KBM-7 (cell line): ENCODE data around the gene ATP9A.
A peak's percentile ranks its signal among the peaks of the same experiment; 100 is the strongest.
"Not testable (repeated sequence)": the region's sequence is repeated elsewhere in the genome, so short reads cannot be mapped to it uniquely, and the experiment has no call there.

Experiments used
- DNase-seq: peaks from one replicate; pipeline ENCODE4 v3.0.0-alpha.2; 2015
- in situ Hi-C: fragments of 300-500 bp; cut with MboI; formaldehyde crosslinking; loops from 2 replicates; pipeline ENCODE4 v1.14.3; 2020; ENCODE audit warnings: low sequenced_read_pairs, low pct_unique_long_range_greater_than_20kb, mixed read lengths

ATP9A gene

DNA sequence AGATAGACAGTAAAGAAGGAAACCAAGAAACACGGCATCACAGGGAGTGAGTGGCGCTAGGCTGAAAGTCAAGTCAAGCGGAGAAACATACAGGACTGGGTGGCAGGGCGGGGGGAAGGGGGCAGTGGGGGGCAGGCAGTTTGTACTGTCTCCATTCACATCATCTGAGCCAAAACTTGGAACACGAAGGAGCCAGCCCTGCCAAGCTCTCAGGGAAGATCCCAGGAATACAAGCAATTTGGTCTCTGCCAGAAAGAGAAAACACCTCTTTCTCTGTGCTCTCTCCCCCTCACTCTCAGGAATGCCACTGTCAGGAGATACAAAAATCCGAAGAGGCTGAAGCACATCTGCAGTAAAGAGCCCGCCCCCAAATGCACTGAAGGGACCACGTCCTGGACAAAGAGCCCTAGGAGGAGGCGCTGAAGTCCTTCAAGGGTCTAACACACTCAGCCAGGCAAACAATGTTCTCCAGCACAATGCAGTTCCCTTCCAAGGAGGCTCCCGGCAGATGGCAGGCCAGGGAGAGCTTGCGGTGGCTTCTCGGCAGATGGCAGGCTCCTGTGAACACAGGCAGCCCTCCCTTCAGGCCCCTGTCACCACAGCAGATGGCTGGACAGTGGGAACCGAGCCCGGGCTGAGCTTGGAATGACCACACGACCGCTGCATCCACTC is 90.0 kb downstream of the ATP9A start:
- in situ Hi-C loops, result no loop called here
- no peak for DNase-seq

GRCh38 chr20:51668947-51669346 is 99.2 kb downstream of the ATP9A start:
- DNase-seq, result no peak
- in situ Hi-C loops, result no loop called here

- DNase-seq, result no peak
- in situ Hi-C loops, result no loop called here
Measured at GRCh38 chr20:51668515-51668914, 99.7 kb downstream of the ATP9A start.

- no peak for DNase-seq
- in situ Hi-C loops, result no loop called here
Measured at GRCh38 chr20:51667491-51667890, 100.7 kb downstream of the ATP9A start.

DNA sequence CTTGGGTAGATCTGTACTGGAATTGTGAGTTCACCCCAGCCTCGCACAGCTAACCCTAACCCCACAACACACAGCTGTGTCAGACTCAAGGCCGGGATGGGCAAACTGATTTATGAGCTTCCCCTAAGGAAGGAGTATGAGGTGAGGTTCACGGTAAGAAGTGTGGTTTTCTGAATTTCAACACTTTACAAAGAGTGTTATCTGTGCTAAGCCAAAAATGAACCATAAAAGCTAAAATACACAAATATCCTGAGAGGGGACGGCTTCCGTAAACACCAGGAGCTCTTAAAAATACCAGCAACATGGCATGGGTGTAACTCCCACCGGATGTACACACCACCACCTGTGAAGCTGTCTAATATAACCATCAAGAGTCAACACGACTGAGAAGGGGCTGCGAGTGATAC is 101.2 kb downstream of the ATP9A start:
- no peak for DNase-seq
- in situ Hi-C loops, result no loop called here

- no peak for DNase-seq
- in situ Hi-C loops, result no loop called here
Measured at GRCh38 chr20:51666126-51666525, 102.1 kb downstream of the ATP9A start.

DNA sequence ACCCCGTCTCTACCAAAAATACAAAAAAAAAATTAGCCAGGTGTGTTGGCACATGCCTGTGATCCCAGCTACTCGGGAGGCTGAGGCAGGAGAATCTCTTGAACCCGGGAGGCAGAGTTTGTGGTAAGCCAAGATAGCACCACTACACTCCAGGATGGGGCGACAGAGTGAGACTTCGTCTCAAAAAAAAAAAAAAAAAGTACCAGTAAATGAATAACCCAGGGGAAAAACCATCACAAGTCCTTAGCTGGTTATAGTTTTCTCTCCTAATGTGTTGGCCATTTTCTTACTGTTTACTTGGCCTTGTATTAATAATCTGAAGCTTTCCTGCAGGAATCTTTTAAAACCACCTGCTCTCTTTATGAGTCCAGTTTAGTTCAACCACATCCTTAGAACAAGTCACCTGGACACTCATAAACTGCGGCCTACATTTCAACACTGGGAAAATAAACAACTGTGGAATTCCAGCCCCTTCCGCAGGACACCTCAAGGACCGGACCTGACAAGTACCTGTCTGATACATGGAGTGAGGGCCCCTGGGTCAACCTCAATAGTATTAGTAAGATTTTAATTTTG is 102.6 kb downstream of the ATP9A start:
- DNase-seq, result no peak
- in situ Hi-C loops, result no loop called here

DNA sequence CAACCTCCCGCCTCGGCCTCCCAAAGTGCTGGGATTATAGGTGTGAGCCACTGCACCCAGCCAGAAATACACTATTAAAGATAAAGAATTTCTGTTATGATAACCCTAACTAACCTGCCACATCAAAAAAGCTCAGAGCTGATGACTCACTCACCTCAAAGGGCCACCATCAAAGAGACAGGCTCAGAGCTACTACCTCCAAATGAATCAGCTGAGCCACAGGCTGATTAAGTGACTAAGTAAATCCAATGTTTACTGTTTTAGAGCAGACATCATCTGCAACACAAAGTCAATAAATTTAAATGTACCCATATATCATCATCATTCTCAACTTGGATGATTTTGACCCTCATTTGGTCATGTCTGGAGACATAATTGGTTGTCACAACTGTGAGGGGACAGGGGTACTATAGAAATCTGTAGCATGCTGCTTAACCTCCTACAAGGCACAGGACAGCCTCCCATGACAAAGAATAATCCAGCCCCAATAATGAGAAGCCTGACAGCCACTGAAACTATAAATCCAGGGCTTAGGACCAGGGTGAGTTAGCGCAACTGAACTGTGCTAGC is 106.5 kb downstream of the ATP9A start:
- in situ Hi-C loops, result no loop called here

DNA sequence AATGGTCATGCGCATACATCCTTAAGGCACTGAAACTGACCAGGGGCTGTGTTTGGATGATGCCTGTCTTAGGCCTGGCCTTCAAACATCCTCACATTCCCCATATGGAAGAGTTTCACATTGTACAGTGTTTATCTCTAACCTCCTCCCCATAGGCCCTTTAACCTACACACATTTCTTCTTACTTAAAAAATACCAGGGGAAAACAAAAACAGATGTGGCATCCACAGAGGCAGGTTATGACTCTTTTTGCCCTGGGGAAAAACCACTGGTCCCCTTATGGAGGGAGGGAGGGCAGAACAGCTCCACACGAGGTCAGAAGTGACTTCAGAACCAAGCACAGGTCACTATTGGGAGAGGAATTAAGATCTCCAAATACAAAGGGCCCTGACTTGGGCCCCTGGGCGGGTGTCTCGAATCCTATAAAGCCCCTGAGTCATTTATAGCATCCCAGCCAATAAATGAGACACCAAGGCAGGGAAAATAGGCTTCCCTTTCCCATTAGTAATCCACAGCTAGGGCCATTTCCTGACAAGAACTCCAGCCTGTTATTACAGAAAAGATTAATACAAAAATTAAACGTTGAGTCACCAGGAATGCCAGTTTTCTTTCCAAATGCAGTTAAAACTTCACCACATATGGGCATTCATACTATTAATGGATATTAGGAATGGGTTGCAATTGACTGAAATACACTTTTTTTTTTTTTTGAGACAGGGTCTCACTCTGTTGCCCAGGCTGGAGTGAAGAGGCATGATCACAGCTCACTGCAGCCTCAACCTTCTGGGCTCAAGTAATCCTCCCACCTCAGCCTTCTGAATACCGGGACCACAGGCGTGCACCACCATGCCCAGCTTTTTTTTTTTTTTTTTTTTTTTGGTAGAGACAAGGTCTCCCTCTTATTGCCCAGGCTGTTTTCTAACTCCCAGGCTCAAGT is 107.2 kb downstream of the ATP9A start:
- no peak for DNase-seq
- in situ Hi-C loops, result no loop called here

More for the DNA sequence above, 106.5 kb downstream of the ATP9A start:
- DNase-seq, result no peak

DNA sequence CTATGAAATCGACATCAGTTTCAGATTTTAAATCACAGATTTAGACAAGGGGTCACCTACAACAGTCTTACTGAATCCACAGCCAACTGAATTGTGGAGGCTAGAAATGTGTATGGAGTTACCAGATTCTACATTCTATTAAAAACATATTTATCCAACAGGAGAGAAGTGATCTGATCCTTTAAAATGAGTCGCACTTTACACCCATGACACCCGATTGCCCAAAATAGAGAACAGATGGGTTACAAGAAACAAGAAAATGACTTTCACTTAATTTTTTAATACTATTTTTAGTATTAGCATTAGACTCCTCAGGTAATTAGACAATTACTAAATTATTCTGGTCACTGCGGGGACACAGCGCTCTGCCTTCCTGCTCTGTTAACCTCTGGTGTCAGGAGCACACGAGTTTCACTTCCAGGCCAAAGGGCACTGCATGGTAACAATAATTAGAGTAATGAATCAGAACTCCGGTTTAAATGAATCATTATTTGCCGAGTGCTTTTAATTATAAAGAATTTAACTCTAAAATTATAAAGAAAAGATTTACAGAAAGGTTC is 108.6 kb downstream of the ATP9A start:
- DNase-seq, result no peak
- in situ Hi-C loops, result no loop called here

DNA sequence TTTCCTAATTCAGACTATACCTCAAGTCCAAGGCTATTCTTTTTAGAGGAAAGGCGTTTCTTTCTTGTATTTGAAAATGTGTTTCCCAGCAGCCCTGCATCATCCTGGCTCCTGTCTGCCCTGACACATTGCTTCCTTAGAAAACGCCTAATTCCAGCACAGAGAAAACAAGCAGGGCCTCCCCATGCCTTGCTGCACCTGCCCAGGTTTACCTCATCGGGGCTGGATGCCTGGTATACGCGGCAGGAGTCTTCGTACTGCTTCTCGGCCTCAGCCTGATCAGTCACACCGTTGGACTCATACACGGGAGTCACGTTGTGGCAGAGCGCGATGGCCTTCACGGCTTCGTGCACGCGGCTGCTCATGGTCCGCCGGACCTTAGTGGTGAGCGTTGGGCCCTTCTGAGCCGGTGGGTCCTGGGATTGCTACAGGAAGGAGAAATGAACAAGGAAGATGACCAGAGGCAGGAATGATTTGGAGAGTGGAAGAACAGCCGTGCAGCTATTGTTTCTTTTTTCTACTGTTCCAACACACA is 111.4 kb downstream of the ATP9A start:
- DNase-seq, result no peak
- in situ Hi-C loops, result no loop called here

GRCh38 chr20:51656089-51656488 is 112.1 kb downstream of the ATP9A start:
- DNase-seq, in situ Hi-C loops: not testable (repeated sequence)

- no peak for DNase-seq
- in situ Hi-C loops, result no loop called here
Measured at GRCh38 chr20:51654495-51654894, 113.7 kb downstream of the ATP9A start.

DNA sequence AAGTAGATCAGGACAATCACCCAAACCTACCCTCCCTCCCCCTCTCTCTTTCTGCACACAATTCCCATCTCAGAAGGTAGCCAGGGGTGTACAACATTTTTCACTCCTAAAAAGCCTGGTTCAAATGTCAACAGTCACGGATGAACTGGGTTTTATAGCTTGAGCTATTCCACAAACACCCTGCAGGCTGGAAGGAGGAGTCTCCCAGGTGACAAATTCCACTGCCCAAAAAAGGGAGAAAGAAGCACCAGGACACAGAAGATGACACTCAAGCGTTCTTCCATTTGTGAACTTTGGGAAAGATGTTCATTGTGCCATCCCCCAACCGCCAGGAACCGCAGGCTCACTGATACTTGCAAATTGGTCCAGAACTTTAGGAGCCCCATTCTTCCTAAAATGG is 114.1 kb downstream of the ATP9A start:
- in situ Hi-C loops, result no loop called here
- no peak for DNase-seq

- in situ Hi-C loops, result no loop called here
- no peak for DNase-seq
Measured at GRCh38 chr20:51653226-51653625, 115.0 kb downstream of the ATP9A start.

GRCh38 chr20:51651921-51652549 is 116.2 kb downstream of the ATP9A start:
- in situ Hi-C loops, result no loop called here
- DNase-seq, result peak; percentile 28

DNA sequence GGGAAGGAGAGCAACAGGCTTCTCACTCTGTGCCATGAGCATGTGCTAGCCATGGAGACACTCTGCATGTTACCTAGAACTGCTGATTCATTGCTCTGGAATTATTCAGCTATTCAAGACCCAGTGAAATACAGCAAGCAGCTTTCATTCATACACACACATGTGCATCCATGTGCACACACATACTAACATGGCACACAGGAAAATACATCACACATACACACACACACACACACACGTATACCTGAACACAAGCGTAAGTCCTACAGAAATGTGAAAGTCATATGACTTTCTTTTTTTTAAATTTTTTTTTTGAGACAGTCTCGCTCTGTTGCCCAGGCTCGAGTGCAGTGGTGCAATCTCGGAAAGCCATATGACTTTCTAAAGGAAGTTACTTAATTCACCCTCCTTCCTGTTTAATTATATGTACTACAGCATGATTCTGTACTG is 117.5 kb downstream of the ATP9A start:
- in situ Hi-C loops, result no loop called here
- peak; percentile 91 for DNase-seq

DNA sequence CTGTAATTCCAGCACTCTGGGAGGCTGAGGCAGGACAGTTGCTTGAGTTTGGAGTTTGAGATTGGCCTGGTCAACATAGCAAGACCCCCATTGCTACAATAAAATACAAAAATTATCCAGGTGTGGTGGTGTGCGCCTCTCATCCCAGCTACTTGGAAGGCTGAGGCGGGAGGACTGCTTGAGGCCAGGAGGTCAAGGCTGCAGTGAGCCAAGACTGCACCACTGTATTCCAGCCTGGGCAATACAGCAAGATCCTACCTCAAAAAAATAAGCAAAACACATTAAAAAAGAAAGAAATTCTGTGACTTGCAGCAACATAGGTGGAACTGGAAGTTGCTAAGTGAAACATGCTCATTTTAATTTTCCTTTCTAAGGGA is 119.6 kb downstream of the ATP9A start:
- DNase-seq, result no peak
- in situ Hi-C loops, result loop anchor here (25.0 kb wide), 1 partner anchor 439 kb away; no protein-coding TSS in a partner anchor
